Head of caudate nucleus (tissue), 42 donors: ENCODE data around the gene CNTNAP5.
"Not testable (repeated sequence)": the region's sequence is repeated elsewhere in the genome, so short reads cannot be mapped to it uniquely, and the experiment has no call there.

ENCODE experiments used
- DNase-seq, 42 donors: peaks; one replicate each; pipeline versions ENCODE4 v3.0.0 to v3.0.0-alpha.2; 2020 to 2021; ENCODE audit warnings: mixed read lengths in 7 of 42
- intact Hi-C: fragments of 100-400 bp; cut with DNase I; formaldehyde crosslinking; loops from one replicate; pipeline ENCODE4 v1.15.0; 2022

Gene CNTNAP5

GRCh38 chr2:124353656-124354055, 328.6 kb downstream of the CNTNAP5 start:
- no peak for DNase-seq

GRCh38 chr2:124354466-124354865, 329.4 kb downstream of the CNTNAP5 start:
- DNase-seq: no peak
- intact Hi-C loops: no loop called here

More at GRCh38 chr2:124353656-124354055, 328.6 kb downstream of the CNTNAP5 start:
- intact Hi-C loops: no loop called here

GRCh38 chr2:124361966-124362365, 336.9 kb downstream of the CNTNAP5 start:
- DNase-seq, intact Hi-C loops: not testable (repeated sequence)

- no peak for DNase-seq
Measured at GRCh38 chr2:124369181-124369580, 344.1 kb downstream of the CNTNAP5 start.

GRCh38 chr2:124380221-124380749, 355.2 kb downstream of the CNTNAP5 start:
- DNase-seq: no peak
- intact Hi-C loops: no loop called here

More at GRCh38 chr2:124369181-124369580, 344.1 kb downstream of the CNTNAP5 start:
- intact Hi-C loops: no loop called here

GRCh38 chr2:124382067-124382618, 357.1 kb downstream of the CNTNAP5 start:
- intact Hi-C loops: no loop called here
- peak in 10 of 42 donors; percentile 14 to 64 (median 36) for DNase-seq

- intact Hi-C loops: no loop called here
Measured at GRCh38 chr2:124395961-124396360, 370.9 kb downstream of the CNTNAP5 start.

GRCh38 chr2:124402274-124402673, 377.2 kb downstream of the CNTNAP5 start:
- DNase-seq: no peak
- intact Hi-C loops: no loop called here

More at GRCh38 chr2:124395961-124396360, 370.9 kb downstream of the CNTNAP5 start:
- no peak for DNase-seq

GRCh38 chr2:124407836-124408534, 382.9 kb downstream of the CNTNAP5 start:
- DNase-seq, intact Hi-C loops: not testable (repeated sequence)

- no peak for DNase-seq
- intact Hi-C loops: no loop called here
Measured at GRCh38 chr2:124424074-124424473, 399.0 kb downstream of the CNTNAP5 start.

GRCh38 chr2:124426122-124426521, 401.0 kb downstream of the CNTNAP5 start:
- intact Hi-C loops: no loop called here
- DNase-seq: no peak

- intact Hi-C loops: no loop called here
- DNase-seq: peak in 27 of 42 donors; percentile 5 to 58 (median 35)
Measured at GRCh38 chr2:124426625-124427024, 401.5 kb downstream of the CNTNAP5 start.

- intact Hi-C loops: no loop called here
- no peak for DNase-seq
Measured at GRCh38 chr2:124437811-124438210, 412.7 kb downstream of the CNTNAP5 start.

- no peak for DNase-seq
- intact Hi-C loops: no loop called here
Measured at GRCh38 chr2:124450481-124450880, 425.4 kb downstream of the CNTNAP5 start.

- no peak for DNase-seq
- intact Hi-C loops: no loop called here
Measured at GRCh38 chr2:124476291-124476690, 451.2 kb downstream of the CNTNAP5 start.

- no peak for DNase-seq
- intact Hi-C loops: no loop called here
Measured at GRCh38 chr2:124478761-124479160, 453.7 kb downstream of the CNTNAP5 start.

GRCh38 chr2:124480958-124481357, 455.9 kb downstream of the CNTNAP5 start:
- intact Hi-C loops: no loop called here

GRCh38 chr2:124482044-124482443, 457.0 kb downstream of the CNTNAP5 start:
- intact Hi-C loops: no loop called here
- no peak for DNase-seq

More at GRCh38 chr2:124480958-124481357, 455.9 kb downstream of the CNTNAP5 start:
- DNase-seq: no peak

- intact Hi-C loops: no loop called here
- no peak for DNase-seq
Measured at GRCh38 chr2:124482551-124482950, 457.5 kb downstream of the CNTNAP5 start.

GRCh38 chr2:124485659-124486058, 460.6 kb downstream of the CNTNAP5 start:
- no peak for DNase-seq
- intact Hi-C loops: no loop called here

GRCh38 chr2:124489686-124490085, 464.6 kb downstream of the CNTNAP5 start:
- DNase-seq: no peak
- intact Hi-C loops: no loop called here
